ENCODE results near the gene PRPS2.
A peak's percentile ranks its signal among the peaks of the same experiment; 100 is the strongest.

Gene PRPS2

GRCh38 chrX:12791257-12792228 lies at the start of gene PRPS2:
PRPS2 (plus strand) TSS chrX:12791412; CDS start chrX:12791498, 86 bp downstream.
- TF ChIP-seq, protein P1, sequence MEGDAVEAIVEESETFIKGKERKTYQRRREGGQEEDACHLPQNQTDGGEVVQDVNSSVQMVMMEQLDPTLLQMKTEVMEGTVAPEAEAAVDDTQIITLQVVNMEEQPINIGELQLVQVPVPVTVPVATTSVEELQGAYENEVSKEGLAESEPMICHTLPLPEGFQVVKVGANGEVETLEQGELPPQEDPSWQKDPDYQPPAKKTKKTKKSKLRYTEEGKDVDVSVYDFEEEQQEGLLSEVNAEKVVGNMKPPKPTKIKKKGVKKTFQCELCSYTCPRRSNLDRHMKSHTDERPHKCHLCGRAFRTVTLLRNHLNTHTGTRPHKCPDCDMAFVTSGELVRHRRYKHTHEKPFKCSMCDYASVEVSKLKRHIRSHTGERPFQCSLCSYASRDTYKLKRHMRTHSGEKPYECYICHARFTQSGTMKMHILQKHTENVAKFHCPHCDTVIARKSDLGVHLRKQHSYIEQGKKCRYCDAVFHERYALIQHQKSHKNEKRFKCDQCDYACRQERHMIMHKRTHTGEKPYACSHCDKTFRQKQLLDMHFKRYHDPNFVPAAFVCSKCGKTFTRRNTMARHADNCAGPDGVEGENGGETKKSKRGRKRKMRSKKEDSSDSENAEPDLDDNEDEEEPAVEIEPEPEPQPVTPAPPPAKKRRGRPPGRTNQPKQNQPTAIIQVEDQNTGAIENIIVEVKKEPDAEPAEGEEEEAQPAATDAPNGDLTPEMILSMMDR (IDR thresholded peaks at IDR 0.05; ENCODE audit: borderline replicate concordance, control extremely low read depth, extremely low read depth, insufficient read depth, missing control alignments) = no peak
- DNase-seq (ENCODE audit: low spot score) = peak; percentile 85
- in situ Hi-C loops (cut with MboI; ENCODE audit: low sequenced_read_pairs, unreplicated experiment) = no loop called here

DNA sequence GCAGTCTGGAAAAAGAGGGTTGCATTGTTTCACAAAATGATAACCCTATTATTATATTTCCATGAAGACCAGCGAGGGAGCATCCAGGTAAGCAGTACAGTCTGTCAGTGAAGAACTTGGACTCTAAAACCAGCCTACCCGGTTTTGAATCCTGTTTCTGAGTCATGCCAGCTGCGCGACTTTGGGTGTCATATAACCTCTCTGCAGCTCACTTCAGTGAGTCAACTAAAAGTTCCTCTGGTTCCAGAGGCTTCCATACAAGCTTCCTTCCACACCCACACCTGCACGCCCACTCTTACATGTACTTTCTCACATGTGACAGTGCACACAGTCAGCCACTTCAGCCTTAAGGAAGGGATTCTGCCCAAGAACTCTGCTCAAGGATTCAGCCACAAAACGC lies 49.8 kb upstream of the PRPS2 start:
- TF ChIP-seq, protein P1 (IDR thresholded peaks at IDR 0.05; ENCODE audit: borderline replicate concordance, control extremely low read depth, extremely low read depth, insufficient read depth, missing control alignments) = no peak
- in situ Hi-C loops (cut with MboI; ENCODE audit: low sequenced_read_pairs, unreplicated experiment) = no loop called here
- DNase-seq (ENCODE audit: low spot score) = no peak

DNA sequence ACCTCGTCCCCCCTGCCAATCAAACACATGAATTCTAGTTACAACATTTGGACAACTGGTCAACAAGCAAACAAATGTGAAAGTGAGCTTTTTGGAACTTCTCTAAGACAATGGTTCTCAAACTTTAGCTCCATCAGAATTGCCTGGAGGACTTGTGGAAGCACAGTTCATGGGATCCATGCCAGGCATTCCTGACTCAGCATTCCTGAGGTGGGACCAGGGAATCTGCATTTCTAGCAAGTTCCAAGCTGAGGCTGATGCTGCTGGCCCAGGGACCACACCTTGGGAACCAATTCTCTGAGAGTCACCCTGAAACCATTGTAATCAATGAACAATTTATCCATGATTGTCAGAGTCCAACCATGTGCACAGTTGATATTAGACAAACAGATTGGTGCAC lies 43.8 kb upstream of the PRPS2 start:
- in situ Hi-C loops (cut with MboI; ENCODE audit: low sequenced_read_pairs, unreplicated experiment) = no loop called here
- TF ChIP-seq, protein P1 (IDR thresholded peaks at IDR 0.05; ENCODE audit: borderline replicate concordance, control extremely low read depth, extremely low read depth, insufficient read depth, missing control alignments) = no peak
- no peak for DNase-seq (ENCODE audit: low spot score)

GRCh38 chrX:12751887-12752286 lies 39.3 kb upstream of the PRPS2 start:
- in situ Hi-C loops (cut with MboI; ENCODE audit: low sequenced_read_pairs, unreplicated experiment) = no loop called here
- DNase-seq (ENCODE audit: low spot score) = no peak
- TF ChIP-seq, protein P1 (IDR thresholded peaks at IDR 0.05; ENCODE audit: borderline replicate concordance, control extremely low read depth, extremely low read depth, insufficient read depth, missing control alignments) = no peak

DNA sequence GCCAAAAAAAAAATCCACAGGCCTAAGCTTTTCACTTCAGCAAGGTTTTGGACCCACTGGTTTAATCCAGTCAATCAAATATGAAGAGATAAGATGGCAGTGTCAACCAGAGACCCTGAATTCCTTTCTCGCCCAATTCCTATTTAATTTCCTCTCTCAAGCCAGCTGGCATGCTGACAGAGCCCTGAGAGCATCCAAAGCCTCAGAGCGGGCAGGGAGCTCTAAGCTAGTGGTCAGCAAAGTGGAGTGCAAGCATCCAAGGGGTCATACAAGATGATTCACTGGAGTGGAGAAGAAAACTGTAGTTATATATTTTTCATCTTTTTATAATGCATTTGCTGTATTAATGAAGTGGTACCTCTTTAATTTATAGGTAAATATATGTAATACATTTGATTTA lies 37.8 kb upstream of the PRPS2 start:
- in situ Hi-C loops (cut with MboI; ENCODE audit: low sequenced_read_pairs, unreplicated experiment) = no loop called here

GRCh38 chrX:12758291-12758690 lies 32.9 kb upstream of the PRPS2 start:
- TF ChIP-seq, protein P1 (IDR thresholded peaks at IDR 0.05; ENCODE audit: borderline replicate concordance, control extremely low read depth, extremely low read depth, insufficient read depth, missing control alignments) = no peak
- no peak for DNase-seq (ENCODE audit: low spot score)
- in situ Hi-C loops (cut with MboI; ENCODE audit: low sequenced_read_pairs, unreplicated experiment) = no loop called here

More for the DNA sequence above, 37.8 kb upstream of the PRPS2 start:
- no peak for DNase-seq (ENCODE audit: low spot score)
- TF ChIP-seq, protein P1 (IDR thresholded peaks at IDR 0.05; ENCODE audit: borderline replicate concordance, control extremely low read depth, extremely low read depth, insufficient read depth, missing control alignments) = no peak
